Retinal pigment epithelial cell (primary cell): Measurements from ENCODE around the gene NPB.

ENCODE experiments used
- DNase-seq: peaks from one replicate; pipeline ENCODE4 v3.0.0-alpha.2; 2010; ENCODE audit warnings: low read depth
- H3K4me3 ChIP-seq: 2 replicates; pipeline ENCODE4 v1.5.1; 2011; ENCODE audit warnings: mild to moderate bottlenecking, low read length, control low read depth, moderate library complexity
- CTCF ChIP-seq: conservative IDR thresholded peaks from 2 replicates; pipeline ENCODE4 v1.5.1; 2011; ENCODE audit warnings: low read depth, low read length, control low read depth, inconsistent platforms

Gene NPB

GRCh38 chr17:81930142-81931125 lies 28.4 kb downstream of the NPB start:
- no peak overlapping the region for H3K4me3 ChIP-seq
- no peak for TF ChIP-seq CTCF
- DNase-seq, result no peak

GRCh38 chr17:81931189-81931556 lies 29.1 kb downstream of the NPB start:
- no peak for TF ChIP-seq CTCF
- no peak overlapping the region for H3K4me3 ChIP-seq
- no peak for DNase-seq

- DNase-seq, result no peak
- no peak for TF ChIP-seq CTCF
- H3K4me3 ChIP-seq, result no peak overlapping the region
These were observed 29.7 kb downstream of the NPB start for GRCh38 chr17:81931557-81932332.

GRCh38 chr17:81932333-81932983 lies 30.4 kb downstream of the NPB start:
- no peak overlapping the region for H3K4me3 ChIP-seq

GRCh38 chr17:81933178-81933699 lies 31.2 kb downstream of the NPB start:
- no peak for TF ChIP-seq CTCF
- no peak overlapping the region for H3K4me3 ChIP-seq
- no peak for DNase-seq

More at GRCh38 chr17:81932333-81932983, 30.4 kb downstream of the NPB start:
- no peak for TF ChIP-seq CTCF
- no peak for DNase-seq

GRCh38 chr17:81934098-81934757 lies 32.2 kb downstream of the NPB start:
- DNase-seq, result no peak
- no peak for TF ChIP-seq CTCF
- no peak overlapping the region for H3K4me3 ChIP-seq
